Activated gamma-delta T cell treated with Interleukin-2 at 50 U/mL for 16 hours (primary cell): ENCODE data around the gene PTPRG.

Experiments
- DNase-seq: peaks from one replicate; pipeline ENCODE4 v3.0.0-alpha.2; 2020

PTPRG gene

GRCh38 chr3:62041681-62042080 lies 480.3 kb downstream of the PTPRG start:
- no peak for DNase-seq

GRCh38 chr3:62044874-62045411 lies 483.6 kb downstream of the PTPRG start:
- no peak for DNase-seq

GRCh38 chr3:62046326-62046725 lies 485.0 kb downstream of the PTPRG start:
- no peak for DNase-seq

GRCh38 chr3:62048577-62048976 lies 487.2 kb downstream of the PTPRG start:
- DNase-seq = no peak

- DNase-seq = no peak
Measured at GRCh38 chr3:62049033-62049432, 487.7 kb downstream of the PTPRG start.

- DNase-seq = no peak
Measured at GRCh38 chr3:62051506-62051905, 490.1 kb downstream of the PTPRG start.

- DNase-seq = no peak
Measured at GRCh38 chr3:62052331-62052730, 491.0 kb downstream of the PTPRG start.

GRCh38 chr3:62056658-62057057 lies 495.3 kb downstream of the PTPRG start:
- DNase-seq = no peak

- no peak for DNase-seq
Measured at GRCh38 chr3:62057339-62058047, 496.1 kb downstream of the PTPRG start.

- DNase-seq = no peak
Measured at GRCh38 chr3:62065985-62066693, 504.8 kb downstream of the PTPRG start.

GRCh38 chr3:62068337-62068736 lies 507.0 kb downstream of the PTPRG start:
- no peak for DNase-seq

- no peak for DNase-seq
Measured at GRCh38 chr3:62070891-62071290, 509.5 kb downstream of the PTPRG start.

GRCh38 chr3:62073038-62073437 lies 511.7 kb downstream of the PTPRG start:
- no peak for DNase-seq

GRCh38 chr3:62084558-62084957 lies 523.2 kb downstream of the PTPRG start:
- DNase-seq = no peak

GRCh38 chr3:62088472-62089104 lies 527.2 kb downstream of the PTPRG start:
- DNase-seq = no peak

- no peak for DNase-seq
Measured at GRCh38 chr3:62090066-62090465, 528.7 kb downstream of the PTPRG start.

- no peak for DNase-seq
Measured at GRCh38 chr3:62090519-62090918, 529.1 kb downstream of the PTPRG start.

GRCh38 chr3:62093025-62093424 lies 531.7 kb downstream of the PTPRG start:
- no peak for DNase-seq

- DNase-seq = no peak
Measured at GRCh38 chr3:62094461-62094860, 533.1 kb downstream of the PTPRG start.

GRCh38 chr3:62095080-62095479 lies 533.7 kb downstream of the PTPRG start:
- DNase-seq = no peak

- no peak for DNase-seq
Measured at GRCh38 chr3:62095756-62096155, 534.4 kb downstream of the PTPRG start.

- no peak for DNase-seq
Measured at GRCh38 chr3:62096521-62096920, 535.1 kb downstream of the PTPRG start.

GRCh38 chr3:62097121-62097520 lies 535.8 kb downstream of the PTPRG start:
- DNase-seq = no peak
